CD4-positive, alpha-beta memory T cell (primary cell): ENCODE data around the gene NOVA1. TPM values are rescaled to one million over a fixed set of nuclear protein-coding genes. Genes with fewer than 3 reads are reported as not detected.

ENCODE experiments used
- CTCF ChIA-PET: fragments of 350-600 bp; sonication (Branson Sonifier 250); formaldehyde crosslinking; loops from one replicate; lab custom pipeline; 2021; ENCODE audit warnings: inconsistent platforms; ENCODE audit not compliant: partially characterized antibody; lab: Charles Lee
- POLR2A ChIA-PET: fragments of 350-600 bp; sonication (Branson Sonifier 250); formaldehyde crosslinking; loops from one replicate; lab custom pipeline; 2021; ENCODE audit not compliant: partially characterized antibody; lab: Charles Lee
- DNase-seq, 5 donors: peaks; one replicate each; pipeline versions ENCODE4 v3.0.0 to v3.0.0-alpha.2; 2020 to 2022; ENCODE audit warnings: mixed read lengths in 1 of 5
- H3K27ac ChIP-seq: one replicate; pipeline ENCODE4 v1.7.0; 2013; ENCODE audit warnings: low read depth, low read length
- H3K27me3 ChIP-seq: 2 replicates; pipeline ENCODE4 v1.7.0; 2013; ENCODE audit warnings: mild to moderate bottlenecking, low read length, moderate library complexity; ENCODE audit not compliant: insufficient read depth
- H3K36me3 ChIP-seq: 2 replicates; pipeline ENCODE4 v1.7.0; 2013; ENCODE audit warnings: mild to moderate bottlenecking, low read length, moderate library complexity; ENCODE audit not compliant: insufficient read depth
- H3K4me1 ChIP-seq: 2 replicates; pipeline ENCODE4 v1.7.0; 2013; ENCODE audit warnings: mild to moderate bottlenecking, low read length, moderate library complexity; ENCODE audit not compliant: insufficient read depth
- H3K4me3 ChIP-seq, 2 donors: one replicate each; pipeline ENCODE4 v1.7.0; 2013; ENCODE audit warnings: low read length in 2 of 2, mild to moderate bottlenecking in 1 of 2
- H3K9me3 ChIP-seq, 2 donors: one replicate each; pipeline ENCODE4 v1.7.0; 2013; ENCODE audit warnings: low read length in 2 of 2, control low read depth in 1 of 2; ENCODE audit not compliant: control insufficient read depth in 1 of 2
- H3K27ac Mint-ChIP-seq, 7 donors: one replicate each; pipeline ENCODE4 v1.8.0; 2020 to 2021; ENCODE audit warnings: mixed read lengths in 7 of 7, mild to moderate bottlenecking in 6 of 7, inconsistent platforms in 3 of 7, moderate library complexity in 3 of 7
- H3K27me3 Mint-ChIP-seq, 2 donors: one replicate each; pipeline ENCODE4 v1.8.0; 2020 to 2021; ENCODE audit warnings: mixed read lengths in 2 of 2
- H3K36me3 Mint-ChIP-seq, 2 donors: one replicate each; pipeline ENCODE4 v1.8.0; 2020 to 2021; ENCODE audit warnings: mixed read lengths in 2 of 2, inconsistent platforms in 1 of 2, mild to moderate bottlenecking in 1 of 2
- H3K4me1 Mint-ChIP-seq, 4 donors: one replicate each; pipeline ENCODE4 v1.8.0; 2020 to 2021; ENCODE audit warnings: mixed read lengths in 4 of 4, mild to moderate bottlenecking in 1 of 4
- H3K4me3 Mint-ChIP-seq, 8 donors: one replicate each; pipeline ENCODE4 v1.8.0; 2020 to 2021; ENCODE audit warnings: mixed read lengths in 8 of 8, mild to moderate bottlenecking in 7 of 8, moderate library complexity in 6 of 8, inconsistent platforms in 3 of 8
- H3K9me3 Mint-ChIP-seq, 8 donors: one replicate each; pipeline ENCODE4 v1.8.0; 2020 to 2021; ENCODE audit warnings: mixed read lengths in 8 of 8, mild to moderate bottlenecking in 5 of 8, inconsistent platforms in 3 of 8, moderate library complexity in 1 of 8
- intact Hi-C: fragments of 100-400 bp; cut with micrococcal nuclease; formaldehyde crosslinking; loops from one replicate; pipeline ENCODE4 v1.15.1; 2023
- polyA plus RNA-seq, 2 donors: library from polyadenylated mRNA; unstranded; fragments of 300-500 nt; fragmentation: Illumina TruSeq; gene quantifications; one replicate each; pipeline ENCODE4 v1.2.3, GENCODE V29; 2021
- total RNA-seq, 2 experiments: library from RNA; stranded (reverse); gene quantifications; one replicate each; pipeline ENCODE4 v1.2.3, GENCODE V29; 2021

NOVA1 gene
- total and polyA plus RNA-seq, 4 experiments from 2014 or later, result not detected

- Mint-ChIP-seq H3K4me1 (peaks cover 0 to 1% (median 0%) of the 10 kb centered on the region in 4 donors), H3K27me3 (peaks cover 11 to 16% of the 10 kb centered on the region in 2 donors), H3K4me3 (peak overlapping the region in 1 of 8 donors; percentile 4), H3K9me3 (peaks cover 0 to 38% (median 23%) of the 10 kb centered on the region in 8 donors), H3K27ac (no peak overlapping the region), H3K36me3 (peaks cover 0 to 3% of the 10 kb centered on the region in 2 donors)
- intact Hi-C loops, result no loop called here
- H3K27ac ChIP-seq, result no peak overlapping the region
- H3K4me1 ChIP-seq, result no peaks in the 10 kb centered on the region
- no peaks in the 10 kb centered on the region for H3K27me3 ChIP-seq
- H3K4me3 ChIP-seq, result no peak overlapping the region
- ChIA-PET CTCF (no interaction called here), POLR2A (no interaction called here)
- H3K9me3 ChIP-seq, result no peaks in the 10 kb centered on the region
- DNase-seq, result no peak
- H3K36me3 ChIP-seq, result no peaks in the 10 kb centered on the region
Measured at GRCh38 chr14:26598672-26599131, 869 bp upstream of the NOVA1 start.

- H3K27me3 ChIP-seq, result no peaks in the 10 kb centered on the region
- ChIA-PET POLR2A (no interaction called here), CTCF (no interaction called here)
- H3K9me3 ChIP-seq, result no peaks in the 10 kb centered on the region
- no peaks in the 10 kb centered on the region for H3K4me1 ChIP-seq
- H3K36me3 Mint-ChIP-seq, result peaks cover 0 to 3% of the 10 kb centered on the region in 2 donors
- peaks cover 11 to 16% of the 10 kb centered on the region in 2 donors for H3K27me3 Mint-ChIP-seq
- H3K4me1 Mint-ChIP-seq, result peaks cover 0 to 1% (median 0%) of the 10 kb centered on the region in 4 donors
- no peak overlapping the region for H3K27ac ChIP-seq
- H3K36me3 ChIP-seq, result no peaks in the 10 kb centered on the region
- no peak overlapping the region for H3K4me3 ChIP-seq
- H3K4me3 Mint-ChIP-seq, result peak overlapping the region in 2 of 8 donors; percentile 4 to 21
- intact Hi-C loops, result no loop called here
- H3K9me3 Mint-ChIP-seq, result peaks cover 0 to 38% (median 24%) of the 10 kb centered on the region in 8 donors
- H3K27ac Mint-ChIP-seq, result peak overlapping the region in 1 of 7 donors; percentile 75
- no peak for DNase-seq
Measured at GRCh38 chr14:26598081-26598671, 343 bp upstream of the NOVA1 start.

- Mint-ChIP-seq H3K9me3 (peaks cover 0 to 34% (median 24%) of the 10 kb centered on the region in 8 donors), H3K36me3 (peaks cover 0 to 3% of the 10 kb centered on the region in 2 donors), H3K27ac (no peak overlapping the region), H3K4me3 (no peak overlapping the region), H3K4me1 (peaks cover 0 to 1% (median 0%) of the 10 kb centered on the region in 4 donors), H3K27me3 (peaks cover 11 to 16% of the 10 kb centered on the region in 2 donors)
- Histone ChIP-seq H3K4me3 (no peak overlapping the region), H3K9me3 (no peaks in the 10 kb centered on the region), H3K36me3 (no peaks in the 10 kb centered on the region), H3K27ac (no peak overlapping the region), H3K4me1 (no peaks in the 10 kb centered on the region), H3K27me3 (no peaks in the 10 kb centered on the region)
- intact Hi-C loops, result no loop called here
- CTCF ChIA-PET, result no interaction called here
- POLR2A ChIA-PET, result no interaction called here
- no peak for DNase-seq
Measured at GRCh38 chr14:26597071-26597588, 703 bp downstream of the NOVA1 start.

GRCh38 chr14:26596543-26597061, 1.2 kb downstream of the NOVA1 start:
- no peaks in the 10 kb centered on the region for H3K9me3 ChIP-seq
- ChIA-PET CTCF (no interaction called here), POLR2A (no interaction called here)
- intact Hi-C loops, result no loop called here
- no peak overlapping the region for H3K4me3 ChIP-seq
- peak overlapping the region in 2 of 8 donors; percentile 13 to 26 for H3K4me3 Mint-ChIP-seq
- peaks cover 11 to 16% of the 10 kb centered on the region in 2 donors for H3K27me3 Mint-ChIP-seq
- peaks cover 0 to 3% of the 10 kb centered on the region in 2 donors for H3K36me3 Mint-ChIP-seq
- peaks cover 0 to 34% (median 24%) of the 10 kb centered on the region in 8 donors for H3K9me3 Mint-ChIP-seq
- H3K27ac ChIP-seq, result no peak overlapping the region
- H3K27ac Mint-ChIP-seq, result no peak overlapping the region
- no peak for DNase-seq
- H3K4me1 Mint-ChIP-seq, result peaks cover 0 to 1% (median 0%) of the 10 kb centered on the region in 4 donors
- H3K27me3 ChIP-seq, result no peaks in the 10 kb centered on the region
- no peaks in the 10 kb centered on the region for H3K4me1 ChIP-seq
- no peaks in the 10 kb centered on the region for H3K36me3 ChIP-seq

GRCh38 chr14:26595926-26596542, 1.8 kb downstream of the NOVA1 start:
- no peak overlapping the region for H3K4me3 ChIP-seq
- Mint-ChIP-seq H3K27ac (no peak overlapping the region), H3K9me3 (peaks cover 0 to 34% (median 23%) of the 10 kb centered on the region in 8 donors), H3K27me3 (peaks cover 11 to 16% of the 10 kb centered on the region in 2 donors), H3K4me1 (peaks cover 0 to 1% (median 0%) of the 10 kb centered on the region in 4 donors), H3K4me3 (peak overlapping the region in 2 of 8 donors; percentile 13 to 26), H3K36me3 (peaks cover 0 to 3% of the 10 kb centered on the region in 2 donors)
- no peak overlapping the region for H3K27ac ChIP-seq
- no peaks in the 10 kb centered on the region for H3K4me1 ChIP-seq
- H3K9me3 ChIP-seq, result no peaks in the 10 kb centered on the region
- no peak for DNase-seq
- no peaks in the 10 kb centered on the region for H3K36me3 ChIP-seq
- ChIA-PET POLR2A (no interaction called here), CTCF (no interaction called here)
- intact Hi-C loops, result no loop called here
- H3K27me3 ChIP-seq, result no peaks in the 10 kb centered on the region

GRCh38 chr14:26594756-26595545, 2.9 kb downstream of the NOVA1 start:
- no peaks in the 10 kb centered on the region for H3K4me1 ChIP-seq
- Mint-ChIP-seq H3K27ac (no peak overlapping the region), H3K4me3 (no peak overlapping the region), H3K4me1 (peaks cover 0 to 1% (median 0%) of the 10 kb centered on the region in 4 donors), H3K36me3 (peaks cover 0 to 3% of the 10 kb centered on the region in 2 donors), H3K27me3 (peaks cover 11 to 16% of the 10 kb centered on the region in 2 donors), H3K9me3 (peaks cover 0 to 34% (median 22%) of the 10 kb centered on the region in 8 donors)
- no peak overlapping the region for H3K27ac ChIP-seq
- ChIA-PET CTCF (no interaction called here), POLR2A (no interaction called here)
- no peaks in the 10 kb centered on the region for H3K9me3 ChIP-seq
- no peak overlapping the region for H3K4me3 ChIP-seq
- intact Hi-C loops, result no loop called here
- no peak for DNase-seq
- no peaks in the 10 kb centered on the region for H3K36me3 ChIP-seq
- H3K27me3 ChIP-seq, result no peaks in the 10 kb centered on the region
